CD4-positive, alpha-beta T cell treated with Interleukin-10 for 1 hour (primary cell): ENCODE measurements around the gene ANAPC15.

Source experiments
- DNase-seq: peaks from one replicate; pipeline ENCODE4 v3.0.0-alpha.2; 2020

ANAPC15 gene

DNA sequence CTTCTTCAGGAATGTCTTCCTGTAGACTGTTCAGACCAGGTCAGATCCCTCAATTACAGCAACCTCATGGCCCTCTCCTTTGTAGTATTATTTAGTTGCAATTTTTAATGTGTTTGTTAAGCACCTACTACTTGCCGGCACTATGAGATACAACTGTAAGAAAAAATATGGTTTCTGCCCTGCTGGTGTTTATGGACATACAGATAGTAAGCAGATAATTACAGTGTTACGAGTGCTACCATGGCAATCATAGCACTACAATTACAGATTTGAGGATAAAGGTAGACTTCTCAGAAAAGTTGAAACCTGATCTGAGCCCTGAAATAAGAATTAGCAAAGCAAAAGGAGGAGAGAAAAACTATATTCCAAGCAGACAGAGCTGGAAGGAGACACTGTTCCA is 29.1 kb downstream of the ANAPC15 start:
- DNase-seq, result no peak

DNA sequence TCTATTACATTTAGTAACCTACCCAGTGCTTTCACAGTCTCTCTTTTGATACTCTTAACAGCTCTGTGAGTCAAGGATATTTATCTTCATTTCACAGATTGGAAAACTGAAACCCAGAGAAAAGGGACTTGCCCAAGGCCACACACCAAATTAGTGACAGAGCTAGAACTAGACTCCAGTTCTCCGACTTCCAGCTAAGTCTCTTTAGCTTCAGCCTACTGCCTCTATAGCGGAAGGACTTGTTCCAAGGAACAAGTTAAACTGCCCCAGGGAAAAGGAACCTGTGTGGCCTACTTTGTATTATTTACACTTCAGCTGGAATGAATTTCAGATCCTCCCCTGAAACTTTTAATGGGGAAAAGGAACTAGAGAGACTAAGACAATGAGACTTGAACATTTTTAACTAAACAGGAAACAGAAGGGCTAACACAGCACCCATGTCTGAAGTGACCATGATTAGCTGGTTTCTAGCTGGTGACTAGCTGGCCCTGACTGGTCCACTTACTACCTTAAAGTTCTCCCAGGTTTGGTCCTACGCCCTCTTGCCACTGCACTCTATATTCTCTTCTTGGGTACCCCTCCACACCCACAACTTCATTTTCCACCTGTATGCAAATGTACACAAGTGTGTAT is 30.6 kb downstream of the ANAPC15 start:
- no peak for DNase-seq

GRCh38 chr11:72081184-72081644 is 31.3 kb downstream of the ANAPC15 start:
- DNase-seq, result no peak

DNA sequence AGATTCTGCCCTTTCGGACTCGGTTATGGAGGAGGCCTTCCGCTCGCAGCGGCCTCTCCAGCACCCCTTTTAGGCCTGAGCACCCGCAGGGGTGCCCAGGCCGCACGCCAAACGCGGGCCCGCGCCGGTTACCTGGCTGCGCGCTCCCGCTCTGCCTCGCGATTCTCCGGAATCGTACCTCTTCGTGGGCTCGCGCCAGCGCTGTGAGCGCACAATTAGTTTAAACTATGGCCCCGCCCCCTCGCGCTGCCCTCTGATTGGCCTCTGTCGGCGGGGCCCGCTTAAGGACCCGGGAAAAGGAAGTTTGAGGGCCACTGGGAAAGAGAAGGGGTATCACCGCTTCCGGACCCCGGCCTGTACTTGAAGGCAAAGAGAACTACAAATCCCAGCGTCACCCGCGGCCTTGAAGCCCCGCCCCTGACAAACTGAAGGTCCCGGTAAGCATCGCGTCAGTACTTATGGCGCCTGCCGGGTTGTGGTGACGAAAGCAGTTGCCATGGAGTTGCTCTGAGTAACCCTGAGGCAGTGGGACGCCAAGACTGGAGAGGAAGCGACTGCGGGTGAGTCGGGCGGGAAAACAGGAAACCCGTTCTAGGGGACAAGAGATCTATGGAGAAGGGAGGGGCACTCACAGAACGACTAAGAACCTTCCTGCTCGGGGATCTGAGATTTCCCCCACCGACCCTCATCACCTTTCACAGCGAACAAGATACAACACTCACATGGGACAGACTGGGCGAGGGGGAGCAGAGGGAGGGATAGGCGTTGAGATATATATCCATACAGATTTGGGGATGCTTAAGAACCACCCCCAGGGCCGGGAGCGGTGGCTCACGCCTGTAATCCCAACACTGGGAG is 31.9 kb downstream of the ANAPC15 start, which contains the start of the genes LRRC51 and NUMA1:
Gene LRRC51, plus strand, starts transcription at position 525 of the 858 bp plus-strand sequence. CDS start 8,234 bp downstream, outside the sequence.
Gene NUMA1, minus strand, starts transcription at position 217 of the 858 bp plus-strand sequence. CDS start 44,599 bp downstream, outside the sequence.
- DNase-seq, result peak; percentile 100

- DNase-seq, result peak; percentile 54
Observed at GRCh38 chr11:72079819-72080325, 32.6 kb downstream of the ANAPC15 start.

- no peak for DNase-seq
Observed at GRCh38 chr11:72078477-72078876, 34.0 kb downstream of the ANAPC15 start.

GRCh38 chr11:72075756-72076155 is 36.7 kb downstream of the ANAPC15 start:
- DNase-seq, result no peak

DNA sequence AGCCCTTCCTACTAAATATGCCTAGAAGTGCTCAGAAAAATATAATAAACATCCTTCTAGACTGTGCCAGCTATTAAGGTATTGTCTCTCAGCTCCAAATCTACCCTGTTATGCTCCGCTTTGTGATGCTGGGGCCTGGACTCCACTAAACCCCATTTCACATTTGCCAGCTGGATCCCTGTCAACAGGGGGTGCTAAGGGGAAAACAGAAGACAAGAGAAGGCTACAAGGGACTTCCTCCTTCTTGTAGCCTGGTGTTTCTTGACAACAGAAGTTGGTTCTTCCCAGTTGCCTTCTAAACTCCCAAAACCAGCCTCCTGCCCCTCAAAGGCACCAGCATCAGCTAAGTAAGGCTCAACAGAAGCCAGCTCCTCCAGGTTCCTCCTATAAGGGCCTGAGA is 37.4 kb downstream of the ANAPC15 start:
- DNase-seq, result peak; percentile 17

DNA sequence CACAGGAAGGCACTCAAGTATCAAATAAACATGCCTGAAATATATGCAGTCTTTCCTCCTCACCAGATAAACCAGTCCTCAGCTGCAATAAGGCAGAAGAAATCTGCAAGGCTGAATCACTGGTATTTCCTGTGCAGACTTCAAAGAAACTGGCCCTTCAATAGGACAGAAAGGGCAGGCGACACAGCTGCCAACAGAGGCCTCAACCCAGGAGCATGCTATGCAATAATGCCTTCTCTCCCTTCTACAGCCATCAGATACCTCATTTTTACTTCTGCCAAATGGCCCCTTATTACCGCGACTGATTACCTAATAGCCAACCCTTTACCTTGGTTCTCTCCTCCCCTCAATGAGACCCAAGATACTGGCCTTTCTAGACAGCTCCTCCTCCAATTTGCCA is 40.1 kb downstream of the ANAPC15 start:
- no peak for DNase-seq

DNA sequence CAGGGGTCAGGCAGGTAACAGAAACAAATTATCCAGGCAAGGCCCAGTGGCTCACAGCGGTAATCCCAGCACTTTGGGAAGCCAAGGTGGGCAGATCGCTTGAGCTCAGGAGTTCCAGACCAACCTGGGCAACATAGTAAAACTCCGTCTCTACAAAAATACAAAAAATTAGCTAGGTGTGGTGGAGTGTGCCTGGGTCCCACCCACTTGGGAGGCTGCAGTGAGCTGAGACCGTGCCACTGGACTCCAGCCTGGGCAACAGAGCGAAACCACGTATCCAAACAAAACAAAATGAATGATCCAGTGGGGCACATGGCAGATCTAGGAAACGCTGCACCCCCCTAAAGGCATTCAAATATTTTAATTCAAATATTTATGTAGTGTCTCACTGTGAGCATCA is 42.0 kb downstream of the ANAPC15 start:
- DNase-seq, result no peak

DNA sequence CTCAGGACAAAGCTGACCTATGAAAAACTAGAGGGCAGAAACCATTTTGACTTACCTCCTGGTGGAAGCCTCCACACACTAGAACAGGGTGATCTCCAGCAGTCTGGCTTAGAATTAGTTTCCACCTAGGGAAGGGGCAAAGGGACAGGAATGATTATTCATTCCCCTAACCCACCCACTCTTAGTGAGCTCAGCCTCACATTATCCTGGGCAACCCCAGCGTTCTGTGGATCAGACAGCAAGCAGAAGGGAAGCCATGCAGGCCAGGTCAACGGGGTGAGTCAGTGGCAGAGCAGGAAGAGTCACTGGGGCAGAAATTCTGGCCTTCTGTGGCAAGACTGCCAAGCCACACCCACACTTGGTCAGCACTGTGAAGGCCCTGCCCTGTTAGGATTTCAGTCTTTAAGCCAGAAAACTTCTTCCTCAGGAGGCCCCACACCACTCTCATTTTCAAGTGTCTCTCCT is 42.7 kb downstream of the ANAPC15 start:
- peak; percentile 18 for DNase-seq

- no peak for DNase-seq
Observed at GRCh38 chr11:72069200-72069599, 43.3 kb downstream of the ANAPC15 start.

- no peak for DNase-seq
Observed at GRCh38 chr11:72067676-72068075, 44.8 kb downstream of the ANAPC15 start.

- DNase-seq, result no peak
Observed at GRCh38 chr11:72067266-72067665, 45.2 kb downstream of the ANAPC15 start.

GRCh38 chr11:72066855-72067254 is 45.6 kb downstream of the ANAPC15 start:
- no peak for DNase-seq

DNA sequence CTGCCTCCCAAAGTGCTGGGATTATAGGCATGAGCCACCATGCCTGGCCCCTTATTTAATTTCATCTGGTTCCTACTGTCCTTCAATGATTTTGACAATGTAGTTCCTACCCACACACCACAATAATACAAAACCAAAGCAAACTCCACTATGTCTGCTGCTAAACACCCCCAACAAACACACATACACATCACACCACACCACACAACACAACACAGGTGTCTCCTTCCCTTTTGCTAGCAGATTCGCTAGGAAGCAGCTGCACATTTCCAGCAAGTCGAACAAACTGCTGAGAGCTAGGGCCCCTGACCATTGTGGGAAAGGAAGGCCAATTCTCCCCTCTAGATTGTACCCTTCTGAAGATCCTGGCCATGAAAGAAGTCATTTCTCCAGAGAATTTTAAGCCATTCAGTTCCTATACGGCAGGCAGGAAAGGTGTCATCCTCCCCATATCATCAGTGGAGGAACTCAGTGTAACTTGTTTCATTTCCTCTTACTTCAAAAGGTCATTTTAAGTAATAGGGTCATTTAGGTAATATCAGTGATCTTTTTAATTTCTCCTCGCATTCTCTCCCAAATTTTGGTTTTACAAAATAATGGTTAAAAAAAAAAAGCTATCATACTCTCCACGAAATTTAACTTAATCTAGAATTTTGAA is 50.6 kb downstream of the ANAPC15 start:
- DNase-seq, result no peak
